Vagina (tissue), 2 donors: ENCODE measurements around the gene POLR2J3.
A peak's percentile ranks its signal among the peaks of the same experiment; 100 is the strongest.
"Not testable (repeated sequence)": the region's sequence is repeated elsewhere in the genome, so short reads cannot be mapped to it uniquely, and the experiment has no call there.

Experiments
- POLR2A ChIP-seq, 2 donors: fragments of 450-650 bp; IDR thresholded peaks; one replicate each; pipeline ENCODE4 v1.6.1; 2017; ENCODE audit warnings: antibody characterized with exemption in 2 of 2, mild to moderate bottlenecking in 2 of 2, moderate library complexity in 2 of 2
- POLR2AphosphoS5 ChIP-seq, 2 donors: sonication (generic); formaldehyde crosslinking; IDR thresholded peaks; one replicate each; pipeline ENCODE4 v1.9.0; 2017; ENCODE audit warnings: antibody characterized with exemption in 2 of 2, mild to moderate bottlenecking in 2 of 2, low read depth in 1 of 2; ENCODE audit not compliant: insufficient read depth in 1 of 2
- TF ChIP-seq, protein P1 (sequence below), 3 experiments: fragments of 450-650 bp in 2 of 3; fragments of 200-600 bp in 1 of 3; sonication (generic) in 1 of 3; IDR thresholded peaks; one replicate each; pipeline ENCODE4 v1.5.1; 2017 to 2019; ENCODE audit warnings: antibody characterized with exemption in 3 of 3, mild to moderate bottlenecking in 2 of 3, moderate library complexity in 2 of 3

DNA sequence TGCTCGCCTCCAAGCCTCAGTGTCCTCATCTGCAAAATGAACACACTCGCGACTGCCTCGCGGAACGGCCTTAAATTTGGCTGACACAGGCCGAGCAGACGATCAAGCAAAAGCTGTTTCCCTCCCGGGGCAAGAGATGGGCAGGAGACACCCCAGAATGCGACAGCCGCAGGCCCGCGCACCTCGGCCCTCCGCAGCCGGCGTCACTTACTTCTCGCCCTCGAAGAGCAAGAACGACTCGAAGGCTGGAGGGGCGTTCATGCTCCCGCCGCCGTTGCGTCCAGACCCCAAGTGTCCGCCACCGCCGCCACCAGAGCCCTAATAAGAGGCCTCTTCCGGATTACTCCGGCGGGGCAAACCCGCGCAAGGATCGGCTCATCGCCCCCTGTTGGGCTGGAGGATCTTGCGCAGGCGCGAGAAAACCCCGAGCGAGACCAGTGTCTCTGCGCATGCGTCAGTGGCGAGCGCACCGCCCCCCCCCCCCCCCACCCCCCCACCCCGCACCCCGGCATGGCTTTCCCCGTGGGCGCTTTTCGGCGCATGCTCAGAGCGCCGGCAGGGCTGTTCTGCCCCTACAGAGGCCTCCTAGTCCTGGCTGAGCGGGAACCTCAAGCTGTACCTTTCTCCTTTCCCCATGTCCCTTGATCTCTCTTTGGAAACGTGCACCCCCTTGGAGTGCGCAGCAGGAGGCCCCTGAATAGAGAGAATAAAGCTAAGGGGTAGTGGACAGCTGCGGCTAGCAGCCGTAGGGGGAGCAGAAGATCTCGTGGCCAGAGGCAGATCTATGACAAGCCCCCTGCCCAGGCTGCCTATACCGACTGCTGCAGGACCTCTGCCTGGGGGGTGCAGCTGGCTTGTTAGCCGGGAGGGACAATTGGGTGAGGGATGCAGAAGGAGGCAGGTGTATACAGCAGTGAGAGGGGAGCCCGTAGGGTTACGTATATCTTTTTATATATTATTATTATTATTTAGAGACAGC, at the start of gene POLR2J3:
- TF ChIP-seq, protein P1, sequence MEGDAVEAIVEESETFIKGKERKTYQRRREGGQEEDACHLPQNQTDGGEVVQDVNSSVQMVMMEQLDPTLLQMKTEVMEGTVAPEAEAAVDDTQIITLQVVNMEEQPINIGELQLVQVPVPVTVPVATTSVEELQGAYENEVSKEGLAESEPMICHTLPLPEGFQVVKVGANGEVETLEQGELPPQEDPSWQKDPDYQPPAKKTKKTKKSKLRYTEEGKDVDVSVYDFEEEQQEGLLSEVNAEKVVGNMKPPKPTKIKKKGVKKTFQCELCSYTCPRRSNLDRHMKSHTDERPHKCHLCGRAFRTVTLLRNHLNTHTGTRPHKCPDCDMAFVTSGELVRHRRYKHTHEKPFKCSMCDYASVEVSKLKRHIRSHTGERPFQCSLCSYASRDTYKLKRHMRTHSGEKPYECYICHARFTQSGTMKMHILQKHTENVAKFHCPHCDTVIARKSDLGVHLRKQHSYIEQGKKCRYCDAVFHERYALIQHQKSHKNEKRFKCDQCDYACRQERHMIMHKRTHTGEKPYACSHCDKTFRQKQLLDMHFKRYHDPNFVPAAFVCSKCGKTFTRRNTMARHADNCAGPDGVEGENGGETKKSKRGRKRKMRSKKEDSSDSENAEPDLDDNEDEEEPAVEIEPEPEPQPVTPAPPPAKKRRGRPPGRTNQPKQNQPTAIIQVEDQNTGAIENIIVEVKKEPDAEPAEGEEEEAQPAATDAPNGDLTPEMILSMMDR (IDR thresholded peaks at IDR 0.05): peak in 1 of 3 experiments; percentile 81
- not testable (repeated sequence) for TF ChIP-seq POLR2A (IDR thresholded peaks at IDR 0.05)
- TF ChIP-seq POLR2AphosphoS5 (IDR thresholded peaks at IDR 0.05; ENCODE audit: insufficient read depth in 1 of 2, low read depth in 1 of 2): peak in 1 of 2 donors; percentile 38
